D341Med (cell line): ENCODE measurements around the gene ZNF157.
"Not testable (repeated sequence)": the region's sequence is repeated elsewhere in the genome, so short reads cannot be mapped to it uniquely, and the experiment has no call there.

ENCODE experiments used
- DNase-seq: peaks from one replicate; pipeline ENCODE4 v3.0.0; 2012; ENCODE audit warnings: low spot score

Gene ZNF157

DNA sequence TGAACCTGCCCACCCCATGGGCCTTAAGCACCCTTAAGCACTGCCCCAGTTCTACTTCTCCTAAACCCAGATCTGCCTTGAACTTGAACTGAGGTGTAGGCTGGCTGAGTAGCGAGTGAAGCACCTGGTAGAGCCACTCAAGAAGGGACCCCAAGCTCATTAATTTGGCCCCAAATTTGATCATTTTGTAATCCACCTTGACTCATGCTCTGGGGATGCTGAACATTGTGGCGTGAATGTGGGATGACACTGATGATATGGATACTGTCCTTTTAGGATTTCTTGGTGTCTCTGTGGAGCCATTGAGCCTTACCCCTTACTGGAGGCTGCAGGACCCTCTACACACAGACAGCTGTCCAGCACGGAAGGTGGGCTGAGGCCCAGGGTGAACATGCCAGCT lies at the start of gene ZNF157:
ZNF157 (plus strand) TSS at position 301 of the 400 bp plus-strand sequence; CDS start at position 392, 91 bp downstream.
- no peak for DNase-seq

DNA sequence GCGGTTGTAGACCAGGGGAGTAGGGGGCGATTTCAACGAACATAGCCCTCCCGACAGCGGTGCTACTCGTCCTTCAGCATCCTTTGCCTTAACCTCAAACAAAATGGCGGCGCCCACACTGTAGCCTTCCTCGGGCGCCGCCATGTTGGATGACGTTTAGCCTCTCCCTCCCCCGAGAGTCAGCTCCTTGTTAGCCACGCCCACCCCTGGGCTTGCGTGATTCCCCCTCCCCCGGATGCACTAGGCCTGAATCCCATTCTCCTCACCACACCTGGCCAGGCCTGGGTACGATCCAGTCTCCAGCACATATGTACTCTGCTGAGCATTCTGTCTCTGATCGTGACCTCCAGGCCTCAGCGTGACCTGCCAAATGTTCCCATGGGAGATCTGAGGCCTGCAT lies 49.0 kb upstream of the ZNF157 start:
- no peak for DNase-seq

DNA sequence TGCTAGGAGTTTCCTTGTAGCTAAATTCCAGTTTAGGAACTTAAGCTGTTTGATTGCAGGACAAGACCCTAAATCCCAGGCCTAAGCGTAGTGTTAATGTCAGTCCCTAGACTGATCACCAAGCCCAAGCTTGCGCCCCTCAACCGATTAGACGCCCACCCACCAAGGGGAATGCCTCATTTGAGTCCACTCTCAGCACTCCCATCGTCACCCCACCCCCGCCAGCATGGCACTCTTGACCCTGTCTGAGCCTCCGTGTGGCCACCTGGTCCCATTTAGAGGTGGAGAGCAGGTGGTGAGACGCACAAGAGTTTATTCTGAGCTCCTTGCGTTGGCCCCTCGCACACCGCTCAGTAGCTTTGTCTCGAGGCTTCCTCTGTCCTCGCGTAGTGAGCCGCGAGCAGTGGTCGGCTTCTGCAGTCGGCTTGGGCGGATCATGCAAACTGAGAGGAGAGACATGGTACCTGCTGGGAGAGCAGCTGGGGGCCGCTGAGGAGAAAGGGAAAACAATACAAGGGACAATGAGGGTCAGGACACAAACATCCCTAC lies 48.5 kb upstream of the ZNF157 start:
- no peak for DNase-seq

DNA sequence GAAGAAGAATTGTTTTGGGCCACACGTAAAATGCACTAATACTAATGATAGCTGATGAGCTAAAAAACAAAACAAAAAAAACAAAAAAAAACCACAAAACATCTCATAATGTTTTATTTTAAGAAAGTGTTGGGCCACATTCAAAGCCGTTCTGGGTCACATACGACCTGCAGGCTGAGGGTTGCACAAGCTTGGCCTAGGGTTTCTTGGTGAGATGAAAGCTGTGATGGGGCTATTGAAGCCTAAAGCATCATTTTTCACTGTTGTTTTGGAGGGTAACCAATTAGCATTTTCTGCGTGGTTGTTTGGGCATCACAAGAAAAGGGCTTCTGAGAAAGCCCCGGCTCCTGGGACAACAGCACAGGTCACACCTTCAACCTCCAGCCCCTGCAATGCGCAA lies 42.5 kb upstream of the ZNF157 start:
- DNase-seq: no peak

DNA sequence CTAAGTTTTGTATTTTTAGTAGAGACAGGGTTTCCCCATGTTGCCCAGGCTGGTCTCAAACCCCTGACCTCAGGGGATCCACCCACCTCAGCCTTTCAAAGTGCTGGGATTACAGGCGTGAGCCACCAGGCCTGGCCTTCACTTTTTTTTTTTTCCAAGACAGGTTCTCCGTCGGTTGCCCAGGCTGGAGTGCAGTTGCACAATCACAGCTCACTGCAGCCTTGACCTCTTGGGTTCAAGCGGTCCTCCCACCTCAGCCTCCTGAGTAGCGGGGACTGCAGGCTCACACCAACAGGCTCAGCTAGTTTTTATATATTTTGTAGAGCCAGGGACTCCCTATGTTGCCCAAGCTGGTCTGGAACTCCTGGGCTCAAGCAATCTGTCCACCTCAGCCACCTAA lies 37.6 kb upstream of the ZNF157 start:
- DNase-seq: not testable (repeated sequence)

DNA sequence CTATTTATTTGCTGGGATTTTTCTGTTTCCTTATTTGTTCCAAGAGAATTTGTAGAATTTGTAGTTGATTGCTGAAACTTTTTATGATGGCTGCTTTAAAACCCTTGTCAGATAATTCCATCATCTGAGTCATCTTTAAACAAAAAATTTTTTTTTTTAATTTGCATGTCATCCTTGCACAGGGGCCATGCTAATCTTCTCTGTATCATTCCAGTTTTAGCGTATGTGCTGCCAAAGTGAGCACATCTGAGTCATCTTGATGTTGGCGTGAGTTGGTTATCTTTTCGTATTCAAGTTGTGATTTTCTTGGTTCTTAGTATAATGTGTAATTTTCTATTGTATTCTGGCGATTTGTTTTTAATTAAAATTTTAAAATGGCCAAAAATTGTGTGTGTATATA lies 18.7 kb upstream of the ZNF157 start:
- no peak for DNase-seq

DNA sequence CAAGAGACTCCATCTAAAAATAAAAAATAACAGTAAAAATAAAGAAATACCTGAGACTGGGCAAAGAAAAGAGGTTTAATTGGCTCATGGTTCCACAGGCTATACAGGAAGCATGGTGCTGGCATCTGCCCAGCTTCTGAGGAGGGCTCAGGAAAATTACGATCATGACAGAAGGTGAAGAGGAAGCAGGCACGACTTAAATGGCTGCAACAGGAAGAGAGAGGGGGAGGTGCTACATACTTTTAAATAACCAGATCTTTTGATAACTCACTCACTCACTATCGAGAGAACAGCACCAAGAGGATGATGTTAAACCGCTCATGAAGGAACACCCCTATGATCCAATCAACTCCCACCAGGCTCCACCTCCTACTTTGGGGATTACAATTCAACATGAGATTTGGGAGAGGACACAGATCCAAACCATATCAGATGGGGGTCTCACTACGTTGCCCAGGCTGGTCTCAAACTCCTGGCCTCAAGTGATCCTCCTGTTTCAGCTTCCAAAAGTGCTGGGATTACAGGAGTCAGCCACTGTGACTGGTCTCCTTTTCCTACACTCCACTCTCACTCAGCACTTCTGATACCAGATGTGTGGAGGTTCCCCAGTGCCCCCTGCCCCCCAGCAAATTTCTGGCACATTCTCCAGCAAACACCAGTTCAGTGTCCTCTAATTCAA lies 11.9 kb upstream of the ZNF157 start:
- no peak for DNase-seq

DNA sequence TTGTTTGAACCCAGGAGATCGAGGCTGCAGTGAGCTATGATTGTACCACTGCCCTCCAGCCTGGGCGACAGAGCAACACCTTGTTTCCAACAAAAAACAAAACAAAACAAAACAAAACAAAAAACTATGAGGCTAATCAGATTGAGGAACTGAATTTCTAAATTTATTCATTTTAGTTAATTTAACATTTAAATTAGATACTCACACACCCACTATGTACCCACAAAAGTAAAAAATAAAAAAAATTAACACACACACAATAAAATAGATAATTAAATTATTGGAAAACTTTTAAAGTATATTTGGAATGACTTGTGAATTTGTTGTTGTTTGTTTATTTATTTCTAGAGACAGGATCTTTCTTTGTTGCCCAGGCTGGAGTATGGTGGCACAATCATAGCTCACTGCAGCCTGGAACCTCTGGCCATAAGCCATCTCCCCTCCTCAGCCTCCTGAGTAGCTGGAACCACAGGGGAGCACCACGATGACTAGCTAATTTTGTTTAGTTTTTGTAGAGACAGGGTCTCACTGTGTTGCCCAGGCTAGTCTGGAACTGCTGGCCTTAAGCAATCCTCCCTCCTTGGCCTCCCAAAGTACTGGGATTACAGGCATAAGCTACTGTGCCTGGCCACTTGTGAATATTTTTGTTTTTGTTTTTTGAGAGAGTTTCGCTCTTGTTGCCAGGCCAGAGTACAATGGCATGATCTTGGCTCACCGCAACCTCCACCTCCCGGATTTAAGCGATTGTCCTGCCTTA lies 9.8 kb upstream of the ZNF157 start:
- DNase-seq: no peak

DNA sequence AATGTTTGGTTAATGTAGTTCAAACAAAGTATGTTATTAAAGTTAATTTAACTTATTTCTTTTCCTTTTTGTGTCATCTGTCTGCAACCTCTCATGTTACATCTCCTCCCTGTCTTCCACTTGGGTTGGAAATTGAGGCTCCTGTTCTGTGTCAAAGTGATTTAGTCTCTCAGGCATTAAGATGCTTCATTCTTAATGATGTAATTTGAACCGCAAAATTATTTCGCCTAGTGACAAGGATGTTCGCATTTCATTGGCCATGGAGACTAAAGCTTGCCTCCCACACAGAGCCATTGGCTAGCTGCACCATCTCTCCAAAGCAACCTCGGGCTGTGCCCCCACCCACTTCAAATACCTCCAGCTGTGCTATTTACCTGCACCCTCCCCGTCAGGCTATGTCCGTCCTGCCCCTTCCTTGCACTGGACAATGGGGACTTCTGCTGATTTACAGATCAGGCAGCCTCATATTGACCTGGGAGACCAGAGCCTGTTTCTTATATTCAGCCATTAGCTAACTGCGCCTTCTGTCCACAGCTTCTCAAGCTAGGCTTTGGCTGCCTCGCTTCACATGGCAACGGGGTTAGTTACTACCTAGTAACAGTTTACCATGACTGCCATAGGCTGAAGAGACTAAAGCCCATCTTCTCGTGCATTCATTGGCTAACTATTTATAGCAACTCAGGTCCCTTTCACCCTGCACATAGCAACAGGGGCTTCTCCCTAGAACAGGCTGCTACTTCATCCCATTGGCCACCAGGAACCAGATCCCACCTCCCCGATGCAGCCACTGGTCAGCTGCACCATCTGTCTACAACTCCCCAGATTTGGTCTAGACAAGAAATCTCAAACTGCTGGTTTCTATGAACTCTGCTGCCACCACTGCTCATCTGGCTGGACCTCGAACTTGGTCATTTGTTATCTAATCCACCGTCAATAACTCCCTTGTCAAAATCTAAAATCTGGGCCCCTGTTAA lies 8.6 kb upstream of the ZNF157 start:
- DNase-seq: peak; percentile 83

DNA sequence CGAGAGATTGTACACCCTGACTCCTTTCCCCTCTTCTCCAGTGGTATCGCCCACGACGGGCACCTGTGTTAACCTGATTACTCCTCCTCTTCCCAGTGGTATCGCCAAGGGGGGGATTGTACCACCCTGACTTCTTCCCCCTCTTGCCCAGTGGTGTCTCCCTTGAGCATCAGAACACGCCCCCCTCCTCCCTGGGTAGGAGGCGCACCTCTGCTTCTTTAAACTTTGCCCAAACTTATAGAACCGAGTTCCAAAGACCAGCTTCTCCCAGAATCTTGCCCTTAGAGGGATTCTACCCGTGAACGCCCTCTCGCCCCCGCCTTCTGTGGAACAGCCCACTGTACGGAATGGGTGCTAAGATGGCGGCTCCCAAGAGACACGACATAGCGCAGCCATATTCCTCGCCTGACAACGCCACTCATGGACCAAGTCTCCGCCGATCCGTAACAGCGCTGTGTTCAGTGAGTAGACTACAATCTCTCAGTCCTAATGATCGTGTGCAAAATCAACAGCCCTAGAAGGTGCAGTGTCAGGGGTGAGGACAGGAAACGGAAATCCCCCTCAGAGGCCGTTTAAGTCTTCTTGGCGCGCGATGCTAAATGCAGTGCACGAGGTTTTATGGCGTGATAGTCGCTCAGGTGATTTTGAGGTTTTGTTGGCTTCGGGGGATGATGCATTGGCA lies 4.2 kb upstream of the ZNF157 start:
- peak; percentile 79 for DNase-seq

DNA sequence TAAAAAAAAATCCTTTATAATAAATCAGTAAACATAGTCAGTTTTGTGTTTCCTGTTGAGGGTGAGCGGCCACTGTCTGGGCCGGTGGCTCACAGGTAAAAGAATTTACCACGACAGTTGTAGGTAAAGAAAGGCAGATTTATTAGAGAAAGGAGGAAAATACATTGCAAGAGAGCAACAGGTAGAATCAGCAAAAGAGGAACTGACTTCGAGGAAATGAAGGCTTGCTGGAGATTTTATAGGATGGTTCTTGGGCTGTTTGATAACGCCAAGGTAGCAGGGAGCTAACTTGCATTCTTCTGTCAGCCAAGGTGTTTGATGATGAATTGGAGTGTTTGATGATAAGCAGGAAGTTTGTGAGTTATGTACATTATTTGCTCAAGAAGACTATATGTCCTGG lies 2.8 kb downstream of the ZNF157 start:
- DNase-seq: no peak

DNA sequence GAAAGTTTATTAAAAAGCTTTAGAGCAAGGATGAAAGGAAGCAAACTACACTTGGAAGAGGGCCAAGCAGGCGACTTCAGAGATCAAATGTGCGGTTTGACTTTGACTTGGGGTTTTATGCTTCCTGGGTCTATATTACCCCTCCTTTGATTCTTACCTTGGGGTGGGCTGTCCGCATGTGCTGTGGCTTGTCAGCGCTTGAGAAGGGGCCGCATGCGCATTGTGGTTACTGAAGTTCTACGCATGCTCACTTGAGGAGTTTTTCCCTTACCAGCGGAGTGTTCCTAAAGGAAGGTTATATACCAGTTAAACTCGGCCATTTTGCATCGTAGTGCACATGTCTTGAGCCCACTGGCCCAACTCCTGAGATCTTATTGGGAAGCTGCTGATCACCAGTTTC lies 9.9 kb downstream of the ZNF157 start:
- DNase-seq: no peak

DNA sequence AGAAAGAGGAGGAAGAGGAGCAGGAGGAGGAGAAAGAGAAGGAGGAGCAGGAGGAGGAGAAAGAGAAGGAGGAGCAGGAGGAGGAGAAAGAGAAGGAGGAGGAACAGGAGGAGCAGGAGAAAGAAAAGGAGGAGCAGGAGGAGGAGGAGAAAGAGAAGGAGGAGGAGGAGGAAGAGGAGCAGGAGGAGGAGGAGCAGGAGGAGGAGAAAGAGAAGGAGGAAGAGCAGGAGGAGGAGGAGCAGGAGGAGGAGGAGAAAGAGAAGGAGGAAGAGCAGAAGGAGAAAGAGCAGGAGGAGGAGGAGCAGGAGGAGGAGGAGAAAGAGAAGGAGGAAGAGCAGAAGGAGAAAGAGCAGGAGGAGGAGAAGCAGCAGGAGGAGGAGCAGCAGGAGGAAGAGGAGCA lies 10.5 kb downstream of the ZNF157 start:
- DNase-seq: not testable (repeated sequence)

DNA sequence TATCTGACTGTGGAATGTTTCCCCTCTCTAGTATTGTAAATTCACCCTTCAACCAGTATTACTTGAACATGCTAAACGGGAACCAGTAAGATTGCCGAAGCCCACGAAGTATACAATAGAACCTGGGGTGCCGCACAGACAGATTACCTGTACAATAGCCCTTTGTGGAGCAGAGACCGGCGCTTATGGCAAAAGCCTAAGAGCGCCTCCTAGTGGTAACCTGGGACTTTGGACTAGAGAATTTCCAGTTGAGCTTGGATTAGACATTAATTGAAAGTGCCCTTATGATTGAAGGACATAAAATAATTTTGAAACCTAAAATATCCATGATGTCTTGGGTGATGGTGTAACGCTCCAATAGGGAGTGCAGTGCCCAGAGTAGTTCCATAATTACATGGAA lies 14.1 kb downstream of the ZNF157 start:
- peak; percentile 63 for DNase-seq

DNA sequence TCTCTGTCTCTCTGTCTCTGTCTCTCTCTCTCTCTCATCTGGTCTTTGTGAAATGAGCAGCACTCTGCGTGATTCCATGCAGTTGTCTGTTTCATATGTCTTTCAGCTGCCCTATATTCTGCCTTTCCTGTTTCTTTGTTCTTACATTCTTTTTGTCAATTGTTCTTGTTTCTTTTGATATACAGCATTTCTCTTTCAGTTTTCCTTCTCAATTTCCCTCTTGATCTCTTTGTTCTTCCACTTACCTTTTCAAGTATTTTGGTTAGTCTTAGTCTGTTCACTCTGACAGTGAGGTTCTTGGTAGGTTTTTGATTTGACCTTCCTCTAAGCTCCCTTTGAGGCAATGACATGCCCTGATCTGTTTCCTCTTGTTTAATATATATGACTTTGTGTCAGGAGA lies 20.4 kb downstream of the ZNF157 start:
- no peak for DNase-seq

DNA sequence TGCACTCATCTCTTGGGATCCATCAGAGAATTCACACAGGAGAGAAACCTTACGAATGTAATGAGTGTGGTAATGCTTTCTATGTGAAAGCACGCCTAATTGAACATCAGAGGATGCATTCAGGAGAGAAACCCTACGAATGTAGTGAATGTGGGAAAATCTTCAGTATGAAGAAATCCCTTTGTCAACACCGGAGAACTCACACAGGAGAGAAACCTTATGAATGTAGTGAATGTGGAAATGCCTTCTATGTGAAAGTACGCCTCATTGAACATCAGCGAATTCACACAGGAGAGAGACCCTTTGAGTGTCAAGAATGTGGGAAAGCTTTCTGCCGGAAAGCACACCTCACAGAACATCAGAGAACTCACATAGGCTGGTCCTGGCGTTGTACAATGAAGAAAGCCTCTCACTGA lies 42.8 kb downstream of the ZNF157 start:
- DNase-seq: no peak

DNA sequence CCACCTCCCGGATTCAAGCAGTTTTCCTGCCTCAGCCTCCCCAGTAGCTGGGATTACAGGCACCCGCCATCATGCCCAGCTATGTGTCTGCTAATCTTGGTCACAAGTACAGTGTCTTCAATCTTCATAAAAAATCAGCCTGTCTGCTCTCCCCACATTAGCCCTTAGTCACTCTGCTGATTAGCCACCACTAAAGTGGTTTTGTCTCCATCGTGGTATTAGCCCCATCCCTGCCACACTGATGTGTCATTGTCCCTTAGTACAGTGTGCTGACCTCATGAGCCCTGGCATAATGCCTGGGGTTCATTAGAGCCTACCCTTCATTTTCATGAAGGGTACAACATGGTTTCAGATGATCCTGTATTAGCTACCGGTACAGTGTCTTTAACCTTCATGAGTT lies 49.9 kb downstream of the ZNF157 start:
- no peak for DNase-seq

DNA sequence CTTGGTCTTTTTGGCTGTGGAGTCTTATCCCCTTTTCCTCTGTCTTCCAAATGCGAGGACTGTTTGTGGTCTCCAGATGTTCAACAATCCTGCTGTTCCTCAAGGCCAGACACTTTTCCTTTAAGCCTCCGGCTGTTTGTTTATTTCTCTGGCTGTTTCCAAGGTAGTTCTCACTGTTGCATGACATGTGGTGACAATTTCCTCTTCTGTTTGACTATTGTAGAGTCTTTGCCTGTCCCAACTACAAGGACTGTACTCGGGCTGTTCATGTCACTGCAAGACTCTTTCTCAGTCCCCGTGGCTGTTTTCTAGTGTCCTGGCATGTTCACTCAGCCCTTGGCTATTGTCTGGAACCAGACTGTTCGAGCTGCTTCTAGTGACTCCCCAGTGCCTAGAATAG lies 50.6 kb downstream of the ZNF157 start:
- DNase-seq: no peak

DNA sequence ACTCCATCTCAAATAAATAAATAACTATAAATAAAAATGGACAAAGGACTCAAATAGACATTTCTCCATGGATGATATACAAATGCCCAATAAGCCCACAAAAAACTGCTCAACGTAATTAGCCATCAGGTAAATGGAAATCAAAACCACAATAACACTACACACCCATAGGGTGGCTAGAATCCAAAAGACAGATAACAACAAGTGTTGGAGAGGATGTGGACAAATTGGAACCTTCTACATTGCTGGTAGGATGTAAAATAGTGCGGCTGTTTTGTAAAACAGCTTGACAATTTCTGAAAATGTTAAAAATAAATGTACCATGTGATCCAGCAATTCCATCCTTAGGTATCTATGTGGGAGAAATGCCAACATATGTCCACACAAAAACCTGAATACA lies 52.1 kb downstream of the ZNF157 start:
- no peak for DNase-seq

DNA sequence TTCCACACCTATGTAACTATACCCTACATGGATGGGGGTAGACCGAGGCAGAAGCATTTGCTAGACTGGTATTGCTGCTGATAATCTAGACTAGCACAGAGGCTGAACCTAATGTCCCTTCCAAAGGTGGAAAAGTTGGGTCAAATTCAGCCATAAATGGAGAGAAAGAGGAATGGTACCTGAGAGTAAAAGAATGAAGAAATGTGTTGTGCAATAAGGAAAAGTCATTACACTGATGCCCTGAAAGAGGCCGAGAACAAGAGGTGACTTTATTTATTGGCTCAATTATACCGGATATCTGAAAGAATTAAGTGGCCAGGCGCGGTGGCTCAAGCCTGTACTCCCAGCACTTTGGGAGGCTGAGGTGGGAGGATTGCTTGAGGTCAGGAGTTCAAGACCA lies 60.5 kb downstream of the ZNF157 start:
- DNase-seq: no peak

DNA sequence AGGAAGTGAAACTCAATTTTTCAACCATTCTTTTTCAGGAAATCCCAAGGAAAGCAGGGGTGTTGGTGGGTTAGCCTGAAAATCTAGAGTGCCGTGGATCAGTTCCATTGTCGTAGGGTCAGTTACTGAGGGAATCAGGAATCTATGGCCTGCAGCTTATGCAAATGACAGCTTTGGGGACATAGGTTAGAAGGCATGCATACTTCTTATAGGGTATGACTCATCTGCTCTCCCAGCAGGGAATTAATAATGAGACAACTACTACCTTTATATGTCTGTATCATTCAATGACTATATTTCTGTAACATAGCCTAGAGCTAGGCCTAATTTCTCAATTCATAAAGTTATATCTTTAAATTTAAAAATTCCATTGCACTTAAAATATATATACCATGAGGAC lies 76.1 kb downstream of the ZNF157 start:
- no peak for DNase-seq

DNA sequence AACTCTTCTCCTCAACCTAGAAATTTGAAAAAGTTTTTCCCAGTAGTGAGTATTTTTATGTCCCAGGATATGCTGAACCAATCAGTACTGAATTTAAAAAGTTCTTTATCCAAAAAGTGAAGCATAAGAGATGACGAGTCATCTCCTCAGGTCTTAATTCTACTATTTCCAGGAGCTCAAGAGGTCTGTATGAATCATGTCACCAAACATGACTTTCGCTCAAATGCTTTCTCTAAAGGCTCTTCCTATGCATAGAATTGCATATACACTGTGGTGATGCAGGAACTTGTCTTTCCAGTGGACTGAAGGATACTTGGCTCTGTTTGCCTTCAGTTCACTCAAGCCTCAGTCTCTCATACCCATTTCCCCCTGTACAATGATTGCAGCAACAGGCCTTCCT lies 76.6 kb downstream of the ZNF157 start:
- no peak for DNase-seq
